ENCODE results near the gene SHKBP1. TPM values are rescaled to one million over a fixed set of nuclear protein-coding genes. Genes with fewer than 3 reads are reported as not detected.
A peak's percentile ranks its signal among the peaks of the same experiment; 100 is the strongest.

The SHKBP1 gene
- total and polyA plus RNA-seq, 9 of the 15 experiments (the other 6 are each of a cell fraction or from before 2014, with no cell fraction given), result 1.2 to 58.1 (median 22.3) TPM

DNA sequence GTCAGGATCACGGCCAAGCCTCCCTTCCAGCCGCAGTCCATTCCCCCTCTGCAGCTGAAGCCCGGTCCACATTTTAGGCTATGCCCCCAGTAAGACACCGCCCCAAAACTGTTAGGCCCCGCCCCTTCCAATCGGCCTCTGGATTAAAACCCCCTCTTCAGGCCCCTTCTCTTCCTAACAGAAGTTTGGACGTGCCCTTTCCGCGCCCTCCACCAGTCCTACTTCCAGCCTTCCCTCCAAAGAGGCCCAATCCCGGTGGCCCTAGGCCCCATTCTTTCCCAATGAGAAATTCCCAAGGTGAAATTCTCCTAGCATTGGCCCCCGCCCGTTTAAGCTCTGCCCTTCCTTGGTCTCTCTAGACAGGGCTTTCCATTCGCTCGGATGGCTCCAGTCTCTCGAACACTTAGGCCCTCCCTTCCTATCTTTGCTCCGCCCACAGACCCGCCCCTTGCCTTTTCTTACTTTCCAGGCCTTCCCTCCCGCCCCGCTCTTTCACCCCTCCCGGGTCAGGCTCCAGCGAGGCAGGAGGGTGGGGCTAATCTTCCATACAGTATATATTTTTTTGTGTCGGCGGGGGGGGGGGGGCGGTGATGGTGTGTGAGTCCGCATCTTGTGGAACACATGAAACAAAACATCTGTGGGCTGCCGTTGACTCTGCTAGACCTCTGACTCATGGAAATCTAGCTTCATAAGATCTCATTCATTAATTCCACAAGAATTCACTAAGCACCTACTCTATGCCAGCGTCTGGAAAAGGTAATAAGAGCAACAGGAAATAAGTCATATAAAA lies 38.1 kb downstream of the SHKBP1 start (continued):
- TF ChIP-seq YY1 (IDR thresholded peaks at IDR 0.05; ENCODE audit: borderline replicate concordance in 1 of 3, control insufficient read depth in 1 of 3, extremely low read depth in 1 of 3, insufficient read depth in 3 of 3, insufficient read length in 1 of 3, insufficient replicate concordance in 2 of 3, low read depth in 1 of 3, low read length in 2 of 3) (peak in 1 of 3 experiments; percentile 24), MEF2D (tag; conservative IDR thresholded peaks at IDR 0.05; ENCODE audit: low read depth) (no peak), HDAC6 (IDR thresholded peaks at IDR 0.05; ENCODE audit: low read depth, low read length) (no peak), ZNF133 (CRISPR knock-in tag; IDR thresholded peaks at IDR 0.05) (no peak), TBP (optimal IDR thresholded peaks at IDR 0.05; ENCODE audit: low read depth, low read length) (peak; percentile 39), LARP7 (IDR thresholded peaks at IDR 0.05) (peak; percentile 30; the same call in 1 of the 2 replicates), CHD2 (IDR thresholded peaks at IDR 0.05; ENCODE audit: low read depth, low read length) (0 out of 2 replicates have a peak, but pooled peaks have one; percentile 29), EP400 (IDR thresholded peaks at IDR 0.05) (0 out of 2 replicates have a peak, but pooled peaks have one; percentile 35), NEUROD1 (IDR thresholded peaks at IDR 0.05; ENCODE audit: borderline replicate concordance, low read depth, low read length, partially characterized antibody) (peak; percentile 94), HSF4 (CRISPR knock-in tag; IDR thresholded peaks at IDR 0.05; ENCODE audit: borderline replicate concordance) (no peak), SUPT5H (IDR thresholded peaks at IDR 0.05) (0 out of 2 replicates have a peak, but pooled peaks have one; percentile 5), ZNF316 (IDR thresholded peaks at IDR 0.05) (no peak)
- TF ChIP-seq, protein P1, sequence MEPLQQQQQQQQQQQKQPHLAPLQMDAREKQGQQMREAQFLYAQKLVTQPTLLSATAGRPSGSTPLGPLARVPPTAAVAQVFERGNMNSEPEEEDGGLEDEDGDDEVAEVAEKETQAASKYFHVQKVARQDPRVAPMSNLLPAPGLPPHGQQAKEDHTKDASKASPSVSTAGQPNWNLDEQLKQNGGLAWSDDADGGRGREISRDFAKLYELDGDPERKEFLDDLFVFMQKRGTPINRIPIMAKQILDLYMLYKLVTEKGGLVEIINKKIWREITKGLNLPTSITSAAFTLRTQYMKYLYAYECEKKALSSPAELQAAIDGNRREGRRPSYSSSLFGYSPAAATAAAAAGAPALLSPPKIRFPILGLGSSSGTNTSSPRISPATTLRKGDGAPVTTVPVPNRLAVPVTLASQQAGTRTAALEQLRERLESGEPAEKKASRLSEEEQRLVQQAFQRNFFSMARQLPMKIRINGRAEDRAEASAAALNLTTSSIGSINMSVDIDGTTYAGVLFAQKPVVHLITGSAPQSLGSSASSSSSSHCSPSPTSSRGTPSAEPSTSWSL (CRISPR knock-in tag; IDR thresholded peaks at IDR 0.05; ENCODE audit: borderline replicate concordance), result no peak
- TF ChIP-seq, protein P2, sequence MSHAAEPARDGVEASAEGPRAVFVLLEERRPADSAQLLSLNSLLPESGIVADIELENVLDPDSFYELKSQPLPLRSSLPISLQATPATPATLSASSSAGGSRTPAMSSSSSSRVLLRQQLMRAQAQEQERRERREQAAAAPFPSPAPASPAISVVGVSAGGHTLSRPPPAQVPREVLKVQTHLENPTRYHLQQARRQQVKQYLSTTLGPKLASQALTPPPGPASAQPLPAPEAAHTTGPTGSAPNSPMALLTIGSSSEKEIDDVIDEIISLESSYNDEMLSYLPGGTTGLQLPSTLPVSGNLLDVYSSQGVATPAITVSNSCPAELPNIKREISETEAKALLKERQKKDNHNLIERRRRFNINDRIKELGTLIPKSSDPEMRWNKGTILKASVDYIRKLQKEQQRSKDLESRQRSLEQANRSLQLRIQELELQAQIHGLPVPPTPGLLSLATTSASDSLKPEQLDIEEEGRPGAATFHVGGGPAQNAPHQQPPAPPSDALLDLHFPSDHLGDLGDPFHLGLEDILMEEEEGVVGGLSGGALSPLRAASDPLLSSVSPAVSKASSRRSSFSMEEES (CRISPR knock-in tag; IDR thresholded peaks at IDR 0.05), result no peak
- TF ChIP-seq, protein P3, sequence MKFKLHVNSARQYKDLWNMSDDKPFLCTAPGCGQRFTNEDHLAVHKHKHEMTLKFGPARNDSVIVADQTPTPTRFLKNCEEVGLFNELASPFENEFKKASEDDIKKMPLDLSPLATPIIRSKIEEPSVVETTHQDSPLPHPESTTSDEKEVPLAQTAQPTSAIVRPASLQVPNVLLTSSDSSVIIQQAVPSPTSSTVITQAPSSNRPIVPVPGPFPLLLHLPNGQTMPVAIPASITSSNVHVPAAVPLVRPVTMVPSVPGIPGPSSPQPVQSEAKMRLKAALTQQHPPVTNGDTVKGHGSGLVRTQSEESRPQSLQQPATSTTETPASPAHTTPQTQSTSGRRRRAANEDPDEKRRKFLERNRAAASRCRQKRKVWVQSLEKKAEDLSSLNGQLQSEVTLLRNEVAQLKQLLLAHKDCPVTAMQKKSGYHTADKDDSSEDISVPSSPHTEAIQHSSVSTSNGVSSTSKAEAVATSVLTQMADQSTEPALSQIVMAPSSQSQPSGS (CRISPR knock-in tag; IDR thresholded peaks at IDR 0.05), result no peak
- TF ChIP-seq, protein P4, sequence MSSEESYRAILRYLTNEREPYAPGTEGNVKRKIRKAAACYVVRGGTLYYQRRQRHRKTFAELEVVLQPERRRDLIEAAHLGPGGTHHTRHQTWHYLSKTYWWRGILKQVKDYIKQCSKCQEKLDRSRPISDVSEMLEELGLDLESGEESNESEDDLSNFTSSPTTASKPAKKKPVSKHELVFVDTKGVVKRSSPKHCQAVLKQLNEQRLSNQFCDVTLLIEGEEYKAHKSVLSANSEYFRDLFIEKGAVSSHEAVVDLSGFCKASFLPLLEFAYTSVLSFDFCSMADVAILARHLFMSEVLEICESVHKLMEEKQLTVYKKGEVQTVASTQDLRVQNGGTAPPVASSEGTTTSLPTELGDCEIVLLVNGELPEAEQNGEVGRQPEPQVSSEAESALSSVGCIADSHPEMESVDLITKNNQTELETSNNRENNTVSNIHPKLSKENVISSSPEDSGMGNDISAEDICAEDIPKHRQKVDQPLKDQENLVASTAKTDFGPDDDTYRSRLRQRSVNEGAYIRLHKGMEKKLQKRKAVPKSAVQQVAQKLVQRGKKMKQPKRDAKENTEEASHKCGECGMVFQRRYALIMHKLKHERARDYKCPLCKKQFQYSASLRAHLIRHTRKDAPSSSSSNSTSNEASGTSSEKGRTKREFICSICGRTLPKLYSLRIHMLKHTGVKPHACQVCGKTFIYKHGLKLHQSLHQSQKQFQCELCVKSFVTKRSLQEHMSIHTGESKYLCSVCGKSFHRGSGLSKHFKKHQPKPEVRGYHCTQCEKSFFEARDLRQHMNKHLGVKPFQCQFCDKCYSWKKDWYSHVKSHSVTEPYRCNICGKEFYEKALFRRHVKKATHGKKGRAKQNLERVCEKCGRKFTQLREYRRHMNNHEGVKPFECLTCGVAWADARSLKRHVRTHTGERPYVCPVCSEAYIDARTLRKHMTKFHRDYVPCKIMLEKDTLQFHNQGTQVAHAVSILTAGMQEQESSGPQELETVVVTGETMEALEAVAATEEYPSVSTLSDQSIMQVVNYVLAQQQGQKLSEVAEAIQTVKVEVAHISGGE (CRISPR knock-in tag; IDR thresholded peaks at IDR 0.05), result no peak

Measured in K562 (cell line).